Measurements from ENCODE around the gene EXOC3L4.

Gene EXOC3L4

DNA sequence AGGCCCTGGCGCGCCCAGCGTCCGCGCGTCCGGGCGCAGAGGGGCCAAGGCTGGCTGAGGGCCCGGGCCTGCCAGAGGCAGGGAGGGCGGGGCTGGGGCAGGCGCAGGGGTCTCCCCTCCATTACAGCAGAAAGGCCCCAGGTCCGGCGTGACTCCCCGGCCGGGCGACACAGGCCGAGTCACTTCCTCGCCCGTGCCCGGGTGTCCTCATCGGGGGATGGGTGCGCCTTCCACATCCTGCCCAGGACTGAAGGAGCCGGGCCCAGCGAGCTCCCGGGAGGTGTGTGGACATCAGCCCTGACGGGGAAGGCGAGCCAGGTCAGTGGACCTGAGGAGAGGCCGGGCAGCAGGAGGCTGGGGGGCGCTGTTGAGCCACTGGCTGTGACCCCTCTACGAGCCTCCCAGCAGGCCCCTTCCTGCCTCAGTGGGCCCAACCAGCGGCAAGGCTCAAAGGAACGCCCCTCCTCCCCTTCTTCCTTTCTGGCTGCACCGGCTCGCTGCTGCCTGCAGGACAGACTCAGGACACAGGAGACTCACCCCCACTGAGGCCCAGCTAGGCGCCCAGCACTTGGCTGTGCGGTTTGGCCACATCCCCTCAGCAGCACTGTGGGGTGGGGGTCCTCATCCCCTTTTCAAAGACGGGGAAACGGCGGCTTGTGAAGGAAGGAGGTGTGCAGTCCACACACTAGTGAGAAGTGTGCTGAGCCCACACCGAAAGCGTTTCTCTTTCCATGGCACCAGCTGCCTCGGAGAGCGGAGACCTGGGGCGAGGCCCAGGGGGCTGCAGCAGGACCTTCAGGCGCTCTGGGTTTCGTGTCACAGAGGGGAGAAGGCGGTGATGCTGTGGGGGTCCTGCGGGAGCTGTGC, 29.3 kb downstream of the EXOC3L4 start:
- no peak for DNase-seq

DNA sequence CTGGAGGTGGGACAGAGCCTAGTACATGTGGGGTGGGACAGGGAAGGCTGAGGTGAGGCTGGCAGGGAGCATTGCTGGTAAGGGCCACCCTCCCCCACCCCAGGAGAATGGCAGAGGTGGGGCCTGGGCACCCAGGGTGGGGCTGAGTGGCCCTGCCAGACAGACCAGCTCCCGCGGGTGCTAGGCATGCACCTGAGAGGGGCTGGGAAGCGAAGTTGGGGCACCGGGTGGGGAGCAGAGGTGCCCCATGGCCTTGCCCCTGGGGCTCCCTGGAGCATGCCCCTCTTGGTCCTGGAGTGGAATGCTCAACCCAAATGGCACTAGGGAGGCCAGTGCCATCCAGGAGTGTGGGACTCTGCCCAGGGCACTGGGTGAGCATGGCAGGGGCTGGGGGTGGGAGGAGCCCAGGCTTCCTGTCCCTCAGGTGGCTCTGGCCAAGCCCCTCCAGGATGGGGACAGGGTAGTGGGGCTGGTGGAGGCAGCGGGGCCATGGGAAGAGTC, 30.0 kb downstream of the EXOC3L4 start:
- DNase-seq = no peak

DNA sequence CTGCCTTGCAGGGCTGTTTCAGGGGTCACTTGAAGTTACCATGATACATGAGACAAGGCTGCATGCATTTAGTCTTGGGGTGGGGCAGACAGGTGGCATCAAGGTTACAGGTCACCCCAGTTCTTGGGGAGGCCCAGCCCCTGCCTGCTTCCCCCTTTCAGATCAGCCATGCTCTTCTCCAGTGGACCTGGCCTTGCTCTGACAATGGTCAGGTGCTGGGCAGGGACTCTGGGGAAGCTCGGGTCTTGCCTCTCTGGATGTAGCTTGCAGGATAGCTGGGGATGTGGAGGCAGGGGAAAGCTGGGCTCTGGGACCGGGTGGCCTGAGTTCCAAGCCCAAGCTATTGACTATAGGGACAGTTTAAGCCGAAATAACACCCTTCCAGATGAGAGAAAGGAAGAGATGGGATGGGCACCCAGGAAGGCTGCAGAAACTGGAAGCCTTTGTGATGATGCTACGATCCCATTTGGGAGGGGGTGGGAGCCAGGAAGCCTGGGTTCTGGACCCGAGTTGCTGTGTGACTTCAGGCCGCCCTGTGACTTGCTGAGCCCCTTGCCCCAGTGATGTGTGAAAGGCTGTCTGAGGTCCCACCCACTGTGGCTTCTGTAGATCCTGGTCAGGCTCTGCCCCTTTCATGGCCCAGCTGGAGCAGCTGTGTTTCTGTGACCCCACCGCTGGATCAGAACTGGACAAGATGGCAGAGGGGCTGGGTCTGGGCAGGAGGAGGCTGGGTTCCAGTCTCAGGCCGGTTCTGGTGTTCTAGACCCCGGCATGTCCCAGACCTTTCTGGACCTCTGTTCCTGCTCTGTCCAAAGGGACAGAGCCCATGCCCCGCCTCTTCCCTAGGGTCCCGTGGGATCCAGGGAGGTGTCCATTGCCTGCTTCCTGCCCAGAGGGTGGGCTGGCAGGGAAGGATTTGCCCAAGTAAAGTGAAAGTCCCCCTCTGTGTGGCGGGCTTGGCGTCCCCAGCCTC, 30.9 kb downstream of the EXOC3L4 start:
- no peak for DNase-seq

DNA sequence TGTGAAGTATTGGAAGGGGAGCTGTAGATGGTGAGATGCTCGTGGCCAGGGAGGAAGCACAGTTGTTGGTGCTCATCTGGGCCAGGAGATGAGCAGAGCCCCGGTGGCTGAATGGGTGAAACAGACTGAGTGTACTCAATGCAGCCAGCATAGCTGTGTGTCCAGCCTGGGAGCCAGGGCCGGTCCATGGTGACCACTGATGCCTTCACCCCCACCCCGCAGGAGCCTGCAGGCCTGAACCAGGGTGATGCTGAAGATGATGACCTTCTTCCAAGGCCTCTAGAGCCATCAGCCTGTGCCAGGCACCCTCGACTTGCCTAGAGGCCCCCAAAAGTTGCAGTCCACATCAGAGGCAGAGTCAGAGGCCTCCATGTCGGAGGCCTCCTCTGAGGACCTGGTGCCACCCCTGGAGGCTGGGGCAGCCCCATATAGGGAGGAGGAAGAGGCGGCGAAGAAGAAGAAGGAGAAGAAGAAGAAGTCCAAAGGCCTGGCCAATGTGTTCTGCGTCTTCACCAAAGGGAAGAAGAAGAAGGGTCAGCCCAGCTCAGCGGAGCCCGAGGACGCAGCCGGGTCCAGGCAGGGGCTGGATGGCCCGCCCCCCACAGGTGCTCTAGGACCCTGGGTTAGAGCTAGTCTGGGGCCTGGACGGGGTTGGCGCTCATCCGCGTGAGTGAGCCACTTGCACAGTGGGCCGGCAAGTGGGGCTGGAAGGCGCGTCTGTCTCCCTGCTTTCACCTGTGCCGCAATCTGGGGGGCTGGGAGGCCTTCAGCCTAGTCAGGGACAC, 31.8 kb downstream of the EXOC3L4 start:
- DNase-seq = no peak

DNA sequence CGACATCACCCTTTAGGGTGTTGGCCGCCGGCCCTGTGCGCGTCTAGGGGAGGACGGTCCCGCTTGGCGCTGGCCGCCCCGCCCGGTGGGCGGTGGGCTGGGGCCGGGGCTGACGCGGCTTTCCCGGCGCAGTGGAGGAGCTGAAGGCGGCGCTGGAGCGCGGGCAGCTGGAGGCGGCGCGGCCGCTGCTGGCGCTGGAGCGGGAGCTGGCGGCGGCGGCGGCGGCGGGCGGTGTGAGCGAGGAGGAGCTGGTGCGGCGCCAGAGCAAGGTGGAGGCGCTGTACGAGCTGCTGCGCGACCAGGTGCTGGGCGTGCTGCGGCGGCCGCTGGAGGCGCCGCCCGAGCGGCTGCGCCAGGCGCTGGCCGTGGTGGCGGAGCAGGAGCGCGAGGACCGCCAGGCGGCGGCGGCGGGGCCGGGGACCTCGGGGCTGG, 32.4 kb downstream of the EXOC3L4 start:
- DNase-seq = no peak

DNA sequence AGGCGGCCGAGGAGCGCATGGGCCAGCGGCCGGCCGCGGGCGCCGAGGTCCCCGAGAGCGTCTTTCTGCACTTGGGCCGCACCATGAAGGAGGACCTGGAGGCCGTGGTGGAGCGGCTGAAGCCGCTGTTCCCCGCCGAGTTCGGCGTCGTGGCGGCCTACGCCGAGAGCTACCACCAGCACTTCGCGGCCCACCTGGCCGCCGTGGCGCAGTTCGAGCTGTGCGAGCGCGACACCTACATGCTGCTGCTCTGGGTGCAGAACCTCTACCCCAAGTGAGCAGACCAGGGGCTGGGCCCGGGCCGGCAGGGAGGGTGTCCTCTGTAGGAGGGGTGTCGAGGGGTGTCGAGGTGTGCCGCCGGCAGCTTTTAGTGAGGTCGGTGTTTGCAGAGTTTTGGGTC, 32.8 kb downstream of the EXOC3L4 start:
- no peak for DNase-seq

DNA sequence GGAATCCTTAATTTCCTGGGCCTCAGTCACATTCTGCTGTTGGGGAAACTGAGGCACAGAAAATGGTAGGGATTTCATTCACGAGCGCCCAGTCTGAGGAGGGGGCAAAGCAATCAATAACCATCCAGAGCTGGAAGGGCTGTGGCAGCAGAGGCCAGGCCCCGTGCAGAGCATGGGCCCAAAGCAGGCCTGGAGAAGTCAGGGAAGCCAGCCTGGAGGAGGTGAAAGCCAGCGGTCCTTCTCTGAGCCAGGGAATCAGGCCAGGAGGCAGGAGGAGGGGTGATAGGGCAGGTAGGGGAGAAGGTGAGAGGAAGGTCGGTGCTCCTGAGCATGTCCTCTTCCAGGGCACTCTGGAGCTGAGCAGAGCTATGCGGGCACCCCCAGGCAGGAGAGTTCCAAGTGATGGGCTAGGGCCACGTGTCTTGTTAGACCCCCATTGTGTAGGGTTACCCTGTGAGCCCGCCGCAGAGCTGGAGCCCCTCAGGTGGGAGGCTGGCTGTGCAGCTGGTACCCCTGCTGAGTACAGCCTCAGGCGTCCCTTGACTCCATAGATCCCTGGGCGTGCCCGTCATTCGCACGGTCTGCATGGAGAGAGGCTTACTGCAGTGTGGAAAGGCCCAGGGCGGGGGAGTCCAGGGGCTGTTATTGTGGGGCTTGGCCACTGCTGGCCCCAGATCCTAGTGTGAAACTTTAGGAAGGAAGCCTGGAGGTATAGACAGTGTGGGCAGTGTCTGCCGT, 33.5 kb downstream of the EXOC3L4 start:
- DNase-seq = no peak

DNA sequence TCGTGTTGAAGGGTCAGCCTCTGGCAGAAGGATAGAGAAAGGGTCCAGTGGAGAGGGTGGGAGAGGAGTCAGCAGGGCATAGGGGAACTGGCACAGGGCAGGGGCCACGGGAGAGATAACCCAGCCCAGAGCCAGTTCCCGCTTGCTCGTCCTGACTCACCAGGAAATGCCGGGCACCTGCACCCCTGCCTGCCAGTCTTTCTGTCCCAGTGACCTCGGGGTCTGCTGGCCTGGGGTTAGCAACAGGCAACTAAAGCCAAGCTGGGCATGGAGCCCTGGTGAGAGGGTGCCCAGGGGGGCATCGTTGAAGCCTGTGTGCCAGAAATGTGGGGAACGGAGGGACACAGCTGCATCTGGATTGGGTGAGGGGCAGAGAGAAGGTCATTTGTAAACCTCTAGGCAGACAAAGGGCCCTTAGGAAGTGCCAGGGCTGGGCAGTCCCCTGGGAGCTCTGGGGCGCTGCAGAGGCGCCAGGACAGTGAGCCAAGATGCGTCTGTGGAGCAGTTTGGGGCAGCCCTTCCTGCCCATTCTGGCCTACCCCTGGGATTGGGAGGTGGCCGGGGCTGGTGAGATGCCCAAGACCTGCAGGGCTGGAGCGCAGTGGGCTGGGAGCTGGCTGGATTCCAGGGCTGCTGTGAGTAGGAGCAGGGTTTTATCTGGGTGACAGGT, 34.2 kb downstream of the EXOC3L4 start:
- no peak for DNase-seq

DNA sequence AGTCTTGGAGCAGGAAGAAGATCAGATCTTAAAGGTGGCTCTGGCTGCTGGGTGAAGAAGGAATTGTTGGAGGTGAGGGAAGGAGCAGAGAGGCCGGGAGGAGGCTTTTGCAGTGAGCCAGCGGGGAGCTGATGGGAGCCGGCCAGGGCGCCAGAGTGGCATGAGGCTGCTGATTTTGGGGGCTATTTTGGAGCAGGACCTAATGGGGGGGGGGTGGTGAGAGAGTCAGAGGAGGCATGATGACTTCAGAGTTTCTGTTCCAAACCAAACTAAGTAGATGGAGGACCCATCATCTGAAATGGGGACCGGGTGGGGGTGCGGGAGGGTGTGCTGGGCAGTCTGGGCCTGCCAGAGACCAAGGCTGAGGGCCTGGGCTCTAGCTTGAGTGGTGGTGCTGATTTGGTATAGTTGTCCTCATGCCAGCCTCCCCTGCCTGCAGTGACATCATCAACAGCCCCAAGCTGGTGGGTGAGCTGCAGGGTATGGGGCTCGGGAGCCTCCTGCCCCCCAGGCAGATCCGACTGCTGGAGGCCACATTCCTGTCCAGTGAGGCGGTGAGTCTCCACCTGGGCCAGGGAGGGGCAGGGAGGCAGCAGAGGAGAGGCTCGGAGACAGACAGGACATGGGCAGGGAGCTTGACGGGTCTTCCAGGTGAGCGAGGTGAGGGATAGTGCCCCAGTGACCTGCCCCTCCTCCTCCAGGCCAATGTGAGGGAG, 34.9 kb downstream of the EXOC3L4 start:
- DNase-seq = no peak

DNA sequence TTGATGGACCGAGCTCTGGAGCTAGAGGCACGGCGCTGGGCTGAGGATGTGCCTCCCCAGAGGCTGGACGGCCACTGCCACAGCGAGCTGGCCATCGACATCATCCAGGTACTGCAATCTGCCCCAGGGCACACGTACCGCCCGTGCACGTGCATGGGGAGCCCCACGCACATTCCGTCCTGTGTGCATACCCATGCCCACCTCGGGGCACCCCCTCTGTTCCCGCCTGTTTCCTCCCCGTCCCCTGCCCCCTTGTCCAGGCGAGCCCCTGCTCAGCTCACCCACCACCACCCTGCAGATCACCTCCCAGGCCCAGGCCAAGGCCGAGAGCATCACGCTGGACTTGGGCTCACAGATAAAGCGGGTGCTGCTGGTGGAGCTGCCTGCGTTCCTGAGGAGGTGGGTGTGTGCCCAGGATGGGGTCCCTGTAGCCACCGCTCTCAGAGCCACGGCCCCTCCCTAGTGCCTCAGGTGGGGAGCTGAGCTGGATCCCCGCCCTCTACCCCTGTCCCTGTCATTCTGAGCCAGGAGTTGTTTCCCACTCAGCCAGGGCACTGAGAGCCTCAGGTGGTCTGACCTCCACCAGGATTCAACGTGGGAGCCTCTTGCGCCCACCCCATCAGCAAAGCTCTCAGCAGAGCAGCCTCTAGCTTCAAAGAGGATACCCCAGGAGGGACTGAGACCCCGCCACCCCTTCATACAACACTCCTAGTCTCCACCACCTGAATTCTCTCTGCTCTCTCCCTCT, 35.7 kb downstream of the EXOC3L4 start:
- DNase-seq = no peak

DNA sequence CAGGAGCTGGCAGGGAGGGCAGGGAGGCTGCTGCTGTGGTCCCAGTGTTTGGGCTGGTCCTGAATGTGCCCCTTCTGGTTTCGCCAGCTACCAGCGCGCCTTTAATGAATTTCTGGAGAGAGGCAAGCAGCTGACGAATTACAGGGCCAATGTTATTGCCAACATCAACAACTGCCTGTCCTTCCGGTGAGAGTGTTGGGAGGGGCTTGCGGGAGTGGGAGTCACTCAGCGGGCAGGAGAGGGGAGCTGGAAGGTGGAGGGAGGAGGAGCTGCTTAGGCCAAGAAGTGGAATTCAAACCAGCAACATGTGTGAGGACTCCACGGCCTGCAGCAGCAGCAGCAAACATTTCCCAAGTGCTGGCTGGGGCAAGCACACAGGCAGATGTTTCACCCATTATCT, 36.4 kb downstream of the EXOC3L4 start:
- no peak for DNase-seq

DNA sequence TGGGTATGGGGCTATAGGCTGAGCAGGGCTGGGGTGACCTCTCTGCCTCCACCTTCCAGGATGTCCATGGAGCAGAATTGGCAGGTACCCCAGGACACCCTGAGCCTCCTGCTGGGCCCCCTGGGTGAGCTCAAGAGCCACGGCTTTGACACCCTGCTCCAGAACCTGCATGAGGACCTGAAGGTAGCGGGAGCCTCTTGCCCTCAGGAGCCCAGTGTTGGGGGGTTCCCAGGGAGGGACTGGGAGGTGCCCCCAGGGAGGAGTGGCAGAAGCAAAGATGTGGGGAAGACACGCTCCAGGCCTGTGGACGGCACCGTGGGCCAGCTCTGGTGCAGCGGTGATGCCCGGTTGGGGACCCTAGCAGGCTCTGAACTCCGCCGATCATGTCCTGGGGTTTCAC, 37.1 kb downstream of the EXOC3L4 start:
- no peak for DNase-seq

DNA sequence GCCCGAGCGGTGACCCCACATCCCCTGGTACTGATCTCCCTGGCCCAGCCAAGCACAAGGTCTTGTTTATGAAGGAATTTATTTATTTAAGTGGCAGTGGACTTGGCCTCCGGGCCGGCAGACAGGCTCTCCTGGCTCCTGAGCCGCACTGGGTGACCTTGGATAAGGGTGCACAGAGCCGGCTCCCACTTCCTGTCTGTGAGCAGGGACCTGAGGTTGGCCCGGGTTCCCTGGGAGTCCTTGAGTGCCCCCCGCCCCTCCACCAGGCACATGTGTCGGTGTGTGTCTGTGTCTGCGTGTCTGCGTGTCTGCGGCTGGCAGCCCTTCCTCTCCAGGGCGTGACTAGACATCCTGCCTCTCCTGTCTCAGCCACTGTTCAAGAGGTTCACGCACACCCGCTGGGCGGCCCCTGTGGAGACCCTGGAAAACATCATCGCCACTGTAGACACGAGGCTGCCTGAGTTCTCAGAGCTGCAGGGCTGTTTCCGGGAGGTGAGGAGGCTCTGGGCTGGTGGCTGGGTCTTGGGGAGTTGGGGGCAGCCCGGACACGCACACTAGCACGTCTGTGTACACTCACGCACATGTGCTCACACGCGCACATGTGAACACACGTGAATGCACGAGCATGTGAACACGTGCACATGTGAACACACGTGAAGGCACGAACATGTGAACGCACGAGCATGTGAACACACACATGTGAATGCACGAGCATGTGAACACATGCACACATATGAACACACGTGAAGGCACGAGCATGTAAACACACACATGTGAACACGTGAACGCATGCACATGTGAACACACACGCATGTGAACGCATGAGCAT, 38.1 kb downstream of the EXOC3L4 start:
- no peak for DNase-seq

DNA sequence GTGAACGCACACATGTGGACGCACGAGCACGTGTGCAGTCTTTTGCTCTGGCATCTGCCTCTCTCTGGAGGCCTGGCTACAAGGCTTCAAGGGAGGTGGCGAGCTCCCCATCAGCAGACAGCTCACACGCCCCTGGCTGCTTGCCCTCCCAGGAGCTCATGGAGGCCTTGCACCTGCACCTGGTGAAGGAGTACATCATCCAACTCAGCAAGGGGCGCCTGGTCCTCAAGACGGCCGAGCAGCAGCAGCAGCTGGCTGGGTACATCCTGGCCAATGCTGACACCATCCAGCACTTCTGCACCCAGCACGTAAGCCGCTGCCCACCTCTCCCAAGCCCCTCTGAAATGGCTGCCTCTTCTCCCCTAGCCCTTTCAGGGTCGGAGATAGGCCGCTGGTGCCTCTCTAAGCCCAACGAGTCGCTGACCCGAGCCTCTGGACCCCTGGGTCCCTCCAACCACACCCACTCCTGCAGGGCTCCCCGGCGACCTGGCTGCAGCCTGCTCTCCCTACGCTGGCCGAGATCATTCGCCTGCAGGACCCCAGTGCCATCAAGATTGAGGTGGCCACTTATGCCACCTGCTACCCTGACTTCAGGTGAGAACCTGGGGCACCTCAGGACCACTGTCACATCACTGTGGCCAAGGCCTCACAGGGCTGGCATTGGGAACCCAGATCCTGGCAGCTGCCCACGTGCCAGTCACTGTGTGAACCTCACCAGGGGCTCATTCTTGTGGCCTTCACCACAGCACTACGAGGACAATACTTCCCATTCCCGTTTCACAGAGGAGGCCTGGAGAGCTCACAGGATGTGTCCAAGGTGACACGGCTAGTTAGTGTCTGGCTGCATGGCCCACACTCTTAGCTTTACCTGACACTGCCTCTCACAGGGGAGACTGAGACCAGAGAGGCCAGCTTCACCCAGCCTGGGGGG, 39.0 kb downstream of the EXOC3L4 start:
- no peak for DNase-seq

DNA sequence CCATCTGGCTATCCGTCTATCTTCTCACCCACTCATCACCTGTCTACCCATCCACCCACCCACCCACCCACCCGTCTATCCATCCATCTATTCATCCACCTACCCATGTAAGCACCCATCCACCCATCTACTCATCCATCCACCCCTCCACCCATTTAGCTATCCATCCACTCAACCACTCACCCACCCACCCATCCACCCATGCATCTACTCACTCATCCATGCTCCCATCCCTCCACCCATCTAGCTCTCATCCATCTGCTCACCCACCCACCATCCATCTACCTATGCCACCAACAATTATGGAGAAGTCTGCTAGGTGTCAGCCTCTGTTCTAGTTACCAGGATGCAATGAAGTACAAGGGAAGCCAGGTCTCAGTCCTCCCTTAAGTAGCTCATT, 39.9 kb downstream of the EXOC3L4 start:
- DNase-seq = no peak

DNA sequence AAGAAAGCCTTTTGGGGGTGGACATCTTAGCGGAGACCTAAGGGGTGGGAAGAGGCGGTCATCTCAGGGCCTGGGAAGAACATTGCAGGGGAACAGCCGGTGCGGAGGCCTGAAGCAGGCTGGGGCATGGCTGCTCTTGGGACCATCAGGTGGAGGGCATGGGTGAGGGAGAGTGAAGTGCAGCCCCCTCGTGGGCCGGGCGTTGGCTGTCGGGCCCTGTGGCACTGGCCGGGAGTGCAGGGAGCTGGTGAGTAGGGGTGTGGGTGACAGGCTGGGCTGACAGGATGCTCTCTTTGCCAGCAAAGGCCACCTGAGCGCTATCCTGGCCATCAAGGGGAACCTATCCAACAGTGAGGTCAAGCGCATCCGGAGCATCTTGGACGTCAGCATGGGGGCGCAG, 40.4 kb downstream of the EXOC3L4 start:
- no peak for DNase-seq

DNA sequence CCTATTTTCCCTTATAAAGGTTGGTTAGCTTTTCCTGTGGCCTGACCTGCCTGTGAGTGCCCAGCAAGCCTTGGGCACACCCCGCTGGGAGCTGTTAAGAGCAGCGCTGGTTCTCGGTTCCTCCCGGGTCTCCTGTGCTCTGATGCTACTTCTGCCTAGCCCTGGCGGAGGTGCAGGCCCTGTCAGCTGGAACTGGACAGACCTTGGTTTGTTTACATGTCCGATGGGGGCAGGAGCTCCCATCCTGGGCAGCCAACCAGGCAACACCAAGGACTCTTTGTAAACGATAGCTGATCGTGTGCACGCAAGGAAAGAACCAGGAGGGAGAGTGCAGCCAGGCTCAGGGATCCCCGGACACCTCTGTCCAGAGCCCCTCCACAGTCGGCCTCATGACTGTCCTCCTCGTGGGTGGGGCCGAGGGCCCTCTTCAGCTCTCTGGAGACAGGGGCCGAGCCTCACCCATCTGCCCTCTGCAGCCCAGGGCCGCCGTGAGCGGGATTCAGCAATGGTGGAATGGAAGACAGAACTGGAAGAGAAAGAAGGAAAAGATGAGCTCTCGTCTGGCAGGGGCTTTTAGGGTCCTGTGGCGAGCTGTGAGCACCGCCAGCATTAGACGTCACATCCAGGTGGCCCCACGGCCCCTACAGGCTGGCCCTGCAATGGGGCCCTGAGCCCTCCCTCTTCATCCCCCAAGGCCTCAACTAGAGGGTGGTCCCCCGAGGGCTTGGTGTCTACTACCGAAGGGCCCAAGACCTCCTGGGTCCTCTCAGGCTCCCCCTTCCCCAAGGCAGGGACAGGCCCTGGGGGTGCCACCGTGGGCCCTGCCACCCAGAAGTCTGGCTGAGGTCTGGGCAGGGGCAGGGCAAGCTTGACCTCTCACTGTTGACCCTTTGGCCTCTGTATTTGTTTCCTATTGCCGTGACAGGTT, 41.1 kb downstream of the EXOC3L4 start:
- DNase-seq = no peak

All from activated CD8-positive, alpha-beta memory T cell treated with anti-CD3 and anti-CD28 coated beads, Interleukin-2, amount 50 U/mL, for 48 hours (primary cell).